Breast epithelium (tissue), 4 donors: ENCODE results near the gene FOLR3. TPM values are rescaled to one million over a fixed set of nuclear protein-coding genes. Genes with fewer than 3 reads are reported as not detected.
"Not testable (repeated sequence)": the region's sequence is repeated elsewhere in the genome, so short reads cannot be mapped to it uniquely, and the experiment has no call there.

Source experiments
- DNase-seq, 2 donors: peaks; one replicate each; pipeline ENCODE4 v3.0.0-alpha.2; 2019; ENCODE audit warnings: low spot score in 2 of 2
- H3K27ac ChIP-seq, 2 donors: fragments of 200-600 bp; sonication (generic) in 1 of 2; one replicate each; pipeline ENCODE4 v1.5.1; 2016 to 2019; ENCODE audit warnings: mild to moderate bottlenecking in 1 of 2
- H3K27me3 ChIP-seq, 2 donors: fragments of 200-600 bp; sonication (generic) in 1 of 2; one replicate each; pipeline versions ENCODE4 v1.5.1 to v1.6.0; 2017 to 2019; ENCODE audit warnings: control low read depth in 1 of 2, mild to moderate bottlenecking in 1 of 2
- H3K36me3 ChIP-seq: fragments of 200-600 bp; one replicate; pipeline ENCODE4 v1.5.1; 2019
- H3K4me1 ChIP-seq, 2 donors: fragments of 200-600 bp; sonication (generic); one replicate each; pipeline ENCODE4 v1.5.1; 2016 to 2019; ENCODE audit warnings: control low read depth in 1 of 2
- H3K4me3 ChIP-seq, 3 donors: fragments of 200-600 bp; sonication (generic); 1 replicate in 2 of 3; 2 replicates in 1 of 3; pipeline ENCODE4 v1.5.1; 2016 to 2019; ENCODE audit warnings: mild to moderate bottlenecking in 3 of 3, moderate library complexity in 2 of 3
- H3K9me3 ChIP-seq, 2 donors: fragments of 200-600 bp; sonication (generic) in 1 of 2; one replicate each; pipeline ENCODE4 v1.5.1; 2016 to 2019; ENCODE audit warnings: control low read depth in 1 of 2
- CTCF ChIP-seq, 3 donors: fragments of 450-650 bp; IDR thresholded peaks; one replicate each; pipeline ENCODE4 v1.5.1; 2016 to 2017; ENCODE audit warnings: antibody characterized with exemption in 3 of 3, mild to moderate bottlenecking in 3 of 3, moderate library complexity in 3 of 3
- POLR2A ChIP-seq: fragments of 450-650 bp; IDR thresholded peaks from one replicate; pipeline ENCODE4 v1.6.1; 2016; ENCODE audit warnings: antibody characterized with exemption, mild to moderate bottlenecking, moderate library complexity
- POLR2AphosphoS5 ChIP-seq, 3 donors: sonication (generic); formaldehyde crosslinking; IDR thresholded peaks; one replicate each; pipeline ENCODE4 v1.6.1; 2017; ENCODE audit warnings: antibody characterized with exemption in 3 of 3
- intact Hi-C: fragments of 100-400 bp; cut with DNase I; formaldehyde crosslinking; loops from one replicate; pipeline ENCODE4 v1.15.1; 2023; ENCODE audit warnings: low total_unique reads
- total RNA-seq, 3 donors: library from RNA; depleted of rRNA; stranded (reverse); fragments of >200 nt; gene quantifications; one replicate each; pipeline ENCODE4 v1.1.0, GENCODE V29; 2016

Gene FOLR3
- total RNA-seq, 3 donors from 2014 or later, result 0.48 TPM; not detected in 2

GRCh38 chr11:72162891-72163492 is 27.5 kb downstream of the FOLR3 start:
- intact Hi-C loops, result no loop called here
- Histone ChIP-seq H3K36me3 (no peaks in the 10 kb centered on the region), H3K4me1 (no peaks in the 10 kb centered on the region), H3K9me3 (no peaks in the 10 kb centered on the region), H3K27ac (no peak overlapping the region), H3K27me3 (no peaks in the 10 kb centered on the region), H3K4me3 (no peak overlapping the region)
- DNase-seq, result no peak
- no peak for TF ChIP-seq POLR2AphosphoS5 (IDR thresholded peaks at IDR 0.05)
- no peak for TF ChIP-seq POLR2A
- TF ChIP-seq CTCF (IDR thresholded peaks at IDR 0.05), result no peak

- H3K4me3 ChIP-seq, H3K9me3 ChIP-seq, H3K4me1 ChIP-seq, H3K27me3 ChIP-seq, DNase-seq, intact Hi-C loops, H3K27ac ChIP-seq, H3K36me3 ChIP-seq: not testable (repeated sequence)
Measured at GRCh38 chr11:72164187-72164586, 28.7 kb downstream of the FOLR3 start.

GRCh38 chr11:72169046-72169555 is 33.6 kb downstream of the FOLR3 start:
- H3K27me3 ChIP-seq, H3K36me3 ChIP-seq, H3K9me3 ChIP-seq, intact Hi-C loops, DNase-seq, H3K27ac ChIP-seq, H3K4me1 ChIP-seq, H3K4me3 ChIP-seq: not testable (repeated sequence)

- DNase-seq, H3K4me3 ChIP-seq, H3K27ac ChIP-seq, H3K4me1 ChIP-seq, intact Hi-C loops, H3K36me3 ChIP-seq, H3K27me3 ChIP-seq, H3K9me3 ChIP-seq: not testable (repeated sequence)
Measured at GRCh38 chr11:72169754-72170153, 34.2 kb downstream of the FOLR3 start.

- H3K27ac ChIP-seq, H3K27me3 ChIP-seq, intact Hi-C loops, H3K9me3 ChIP-seq, H3K36me3 ChIP-seq, DNase-seq, H3K4me1 ChIP-seq, H3K4me3 ChIP-seq: not testable (repeated sequence)
Measured at GRCh38 chr11:72172043-72172442, 36.5 kb downstream of the FOLR3 start.

- no peak overlapping the region for H3K27ac ChIP-seq
- H3K4me3 ChIP-seq, result no peak overlapping the region
- no peak for DNase-seq
- no peak for TF ChIP-seq CTCF (IDR thresholded peaks at IDR 0.05)
- TF ChIP-seq POLR2A, result no peak
- no peak for TF ChIP-seq POLR2AphosphoS5 (IDR thresholded peaks at IDR 0.05)
- H3K27me3 ChIP-seq, result no peaks in the 10 kb centered on the region
- no peaks in the 10 kb centered on the region for H3K36me3 ChIP-seq
- intact Hi-C loops, result no loop called here
- H3K9me3 ChIP-seq, result no peaks in the 10 kb centered on the region
- no peaks in the 10 kb centered on the region for H3K4me1 ChIP-seq
Measured at GRCh38 chr11:72173291-72173690, 37.8 kb downstream of the FOLR3 start.

GRCh38 chr11:72174302-72175070 is 39.0 kb downstream of the FOLR3 start:
- H3K27ac ChIP-seq, result no peak overlapping the region
- TF ChIP-seq POLR2A, result no peak
- intact Hi-C loops, result no loop called here
- DNase-seq, result no peak
- H3K4me3 ChIP-seq, result no peak overlapping the region
- H3K4me1 ChIP-seq, result no peaks in the 10 kb centered on the region
- no peaks in the 10 kb centered on the region for H3K27me3 ChIP-seq
- H3K9me3 ChIP-seq, result no peaks in the 10 kb centered on the region
- no peaks in the 10 kb centered on the region for H3K36me3 ChIP-seq
